ENCODE data around the gene TTC7B.

- no peak for TF ChIP-seq EZH2 (IDR thresholded peaks at IDR 0.05; ENCODE audit: borderline replicate concordance, low read length)
- TF ChIP-seq CTCF (IDR thresholded peaks at IDR 0.05; ENCODE audit: low read length) = no peak
These were observed 176.6 kb downstream of the TTC7B start for GRCh38 chr14:90639641-90640040.
